ENCODE measurements around the gene ZDHHC14. TPM values are rescaled to one million over a fixed set of nuclear protein-coding genes. Genes with fewer than 3 reads are reported as not detected.

The ZDHHC14 gene
- total and polyA plus RNA-seq, 12 donors: 7.7 to 31.2 (median 15.2) TPM

DNA sequence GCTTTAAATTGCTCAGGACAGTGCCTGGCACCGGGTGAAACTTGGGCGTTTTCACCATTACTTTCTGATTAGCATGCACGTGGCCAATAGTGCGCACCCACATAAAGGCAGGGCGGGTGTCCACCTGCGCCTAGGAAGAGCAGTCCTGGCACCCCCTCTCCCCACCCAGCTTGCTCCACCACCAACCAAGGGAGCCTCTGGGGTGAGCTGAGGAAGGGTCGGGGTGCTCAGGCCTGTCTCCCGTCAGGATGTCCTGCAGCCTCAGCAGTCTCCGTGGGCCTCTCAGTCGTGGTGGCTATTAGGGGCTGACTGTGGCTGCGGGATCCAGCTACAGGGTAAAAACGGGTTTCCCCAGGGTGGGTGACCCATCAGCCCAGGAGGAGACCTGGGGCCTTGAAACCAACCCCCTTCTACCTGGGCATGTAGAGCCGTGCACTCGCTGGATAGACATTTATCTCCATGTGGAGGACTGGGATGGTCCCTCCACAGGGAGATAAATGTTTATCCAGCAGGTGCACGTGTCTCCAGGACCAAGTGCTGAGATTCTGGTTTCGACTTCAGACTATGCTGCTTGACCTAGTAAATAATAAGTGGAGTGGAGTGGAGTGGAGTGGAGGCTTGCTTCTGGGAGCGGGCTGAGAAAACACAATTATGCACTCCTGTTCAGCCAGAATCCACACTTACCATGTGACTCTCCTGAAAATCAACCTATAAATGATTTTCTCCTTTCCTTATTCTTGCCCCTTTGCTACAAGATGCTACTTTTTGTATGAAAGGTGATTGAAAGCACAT is 91.1 kb downstream of the ZDHHC14 start:
- Histone ChIP-seq H3K36me3 (no peaks in the 10 kb centered on the region), H3K27ac (no peak overlapping the region), H3K27me3 (no peaks in the 10 kb centered on the region), H3K9me3 (peaks cover 0 to 5% (median 0%) of the 10 kb centered on the region in 11 donors), H3K4me3 (no peak overlapping the region), H3K4me1 (no peaks in the 10 kb centered on the region)
- WGBS, 2 donors: 93 to 94% methylated on average over 17 of the region's 17 CpGs
- TF ChIP-seq, protein P1, sequence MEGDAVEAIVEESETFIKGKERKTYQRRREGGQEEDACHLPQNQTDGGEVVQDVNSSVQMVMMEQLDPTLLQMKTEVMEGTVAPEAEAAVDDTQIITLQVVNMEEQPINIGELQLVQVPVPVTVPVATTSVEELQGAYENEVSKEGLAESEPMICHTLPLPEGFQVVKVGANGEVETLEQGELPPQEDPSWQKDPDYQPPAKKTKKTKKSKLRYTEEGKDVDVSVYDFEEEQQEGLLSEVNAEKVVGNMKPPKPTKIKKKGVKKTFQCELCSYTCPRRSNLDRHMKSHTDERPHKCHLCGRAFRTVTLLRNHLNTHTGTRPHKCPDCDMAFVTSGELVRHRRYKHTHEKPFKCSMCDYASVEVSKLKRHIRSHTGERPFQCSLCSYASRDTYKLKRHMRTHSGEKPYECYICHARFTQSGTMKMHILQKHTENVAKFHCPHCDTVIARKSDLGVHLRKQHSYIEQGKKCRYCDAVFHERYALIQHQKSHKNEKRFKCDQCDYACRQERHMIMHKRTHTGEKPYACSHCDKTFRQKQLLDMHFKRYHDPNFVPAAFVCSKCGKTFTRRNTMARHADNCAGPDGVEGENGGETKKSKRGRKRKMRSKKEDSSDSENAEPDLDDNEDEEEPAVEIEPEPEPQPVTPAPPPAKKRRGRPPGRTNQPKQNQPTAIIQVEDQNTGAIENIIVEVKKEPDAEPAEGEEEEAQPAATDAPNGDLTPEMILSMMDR (IDR thresholded peaks at IDR 0.05): no peak
- peak in 1 of 8 donors; percentile 61 for ATAC-seq
- DNase-seq: no peak
- intact Hi-C loops (cut with DNase I): loop anchor here in 1 of 10 donors (5.0 kb wide), 1 partner anchor 35 kb away; no protein-coding TSS in a partner anchor

DNA sequence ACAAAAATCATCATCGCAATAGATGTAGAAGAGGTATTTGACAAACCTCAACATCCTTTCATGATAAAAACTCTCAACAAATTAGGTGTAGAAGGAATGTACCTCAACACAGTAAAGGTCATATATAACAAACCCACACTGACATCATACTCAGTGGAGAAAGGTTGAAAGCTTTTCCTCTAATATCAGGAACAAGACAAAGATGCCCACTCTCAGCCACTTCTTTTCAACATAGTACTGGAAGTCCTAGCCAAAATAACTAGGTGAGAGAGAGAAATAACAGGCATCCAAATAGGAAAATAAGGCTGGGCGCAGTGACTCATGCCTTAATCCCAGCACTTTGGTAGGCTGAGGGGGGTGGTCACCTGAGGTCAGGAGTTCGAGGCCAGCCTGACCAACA is 95.8 kb downstream of the ZDHHC14 start:
- no peaks in the 10 kb centered on the region for H3K4me1 ChIP-seq
- H3K27me3 ChIP-seq: no peaks in the 10 kb centered on the region
- H3K9me3 ChIP-seq: peaks cover 0 to 5% (median 0%) of the 10 kb centered on the region in 11 donors
- peak in 3 of 8 donors; percentile 22 to 57 (median 39) for ATAC-seq
- WGBS, 2 donors: 96% methylated on average over 3 of the region's 3 CpGs
- no peak for DNase-seq
- TF ChIP-seq, protein P1 (IDR thresholded peaks at IDR 0.05): no peak
- H3K27ac ChIP-seq: no peak overlapping the region
- no peaks in the 10 kb centered on the region for H3K36me3 ChIP-seq
- intact Hi-C loops (cut with DNase I): no loop called here
- no peak overlapping the region for H3K4me3 ChIP-seq

DNA sequence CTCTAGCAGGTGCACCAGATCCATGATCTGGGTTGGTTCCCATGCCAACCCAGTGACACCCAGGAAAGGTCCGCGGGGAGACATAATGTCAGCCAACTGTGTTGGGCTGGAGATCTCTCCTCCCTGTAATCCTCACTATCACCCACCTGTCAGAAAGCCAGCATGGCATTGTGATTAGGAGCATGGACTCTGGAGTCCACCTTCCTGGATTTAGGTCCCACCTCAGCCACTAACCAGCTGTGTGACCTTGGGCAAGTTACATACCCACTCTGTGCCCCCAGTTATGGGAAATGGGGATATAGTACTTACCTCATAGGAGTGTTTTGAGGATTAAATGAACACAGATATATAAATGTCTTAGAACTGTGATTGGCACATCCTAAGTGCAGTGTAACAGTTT is 97.9 kb downstream of the ZDHHC14 start:
- Histone ChIP-seq H3K36me3 (no peaks in the 10 kb centered on the region), H3K4me1 (no peaks in the 10 kb centered on the region), H3K4me3 (no peak overlapping the region), H3K27ac (no peak overlapping the region), H3K9me3 (peaks cover 0 to 5% (median 0%) of the 10 kb centered on the region in 11 donors), H3K27me3 (no peaks in the 10 kb centered on the region)
- DNase-seq (no peak), ATAC-seq (peak in 1 of 8 donors; percentile 30)
- intact Hi-C loops (cut with DNase I): no loop called here
- WGBS, 2 donors: 94 to 96% methylated on average over 2 of the region's 2 CpGs
- TF ChIP-seq, protein P1 (IDR thresholded peaks at IDR 0.05): no peak

DNA sequence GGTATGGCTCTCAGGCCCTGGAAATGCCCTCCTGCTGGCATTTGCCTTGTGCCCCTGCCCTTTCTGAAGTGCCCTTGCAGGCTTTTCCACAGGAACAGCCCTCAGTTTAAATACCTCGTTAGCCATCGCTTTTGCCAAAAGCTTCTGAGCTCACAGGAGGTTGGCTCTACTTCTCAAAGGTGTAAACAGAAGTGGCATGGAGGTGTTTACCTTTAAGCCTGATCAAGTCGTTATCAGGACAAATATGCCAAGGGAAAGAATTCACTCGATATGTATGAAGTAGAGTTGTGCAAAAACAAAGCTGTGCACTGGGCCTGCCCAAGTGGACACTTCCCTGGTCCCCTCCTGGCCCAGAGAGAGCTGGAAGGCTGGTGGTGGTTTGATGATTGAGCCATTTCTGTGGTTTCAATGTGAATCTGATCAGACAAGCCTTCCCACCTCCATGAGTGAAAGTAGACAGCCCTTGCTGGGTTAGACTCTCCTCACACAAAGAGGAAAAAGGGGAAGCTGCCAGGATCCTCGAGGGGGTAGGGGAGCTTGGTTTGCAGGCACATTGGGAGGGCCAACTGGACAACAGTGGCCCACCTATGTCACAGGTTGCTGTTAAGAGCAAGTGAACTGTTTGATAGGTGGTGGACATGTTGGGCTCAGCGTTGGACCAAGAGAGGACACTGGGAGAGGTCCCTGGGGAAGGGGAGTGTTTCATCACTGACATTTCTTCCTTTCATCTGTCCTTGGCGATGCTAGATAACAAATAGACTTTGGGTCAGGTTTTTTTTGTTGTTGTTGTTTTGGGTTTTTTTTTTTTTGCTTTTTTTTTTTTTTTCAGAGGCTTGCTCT is 98.7 kb downstream of the ZDHHC14 start:
- TF ChIP-seq, protein P1 (IDR thresholded peaks at IDR 0.05): no peak
- ATAC-seq: no peak
- intact Hi-C loops (cut with DNase I): no loop called here

More for the DNA sequence above, 98.7 kb downstream of the ZDHHC14 start:
- Histone ChIP-seq H3K4me1 (no peaks in the 10 kb centered on the region), H3K27me3 (no peaks in the 10 kb centered on the region), H3K36me3 (no peaks in the 10 kb centered on the region), H3K9me3 (peaks cover 0 to 5% (median 0%) of the 10 kb centered on the region in 11 donors), H3K27ac (no peak overlapping the region), H3K4me3 (no peak overlapping the region)
- no peak for DNase-seq
- WGBS, 2 donors: 88% methylated on average over 7 of the region's 7 CpGs

Data from heart right ventricle (tissue), 16 donors.